Prostate gland (tissue), 2 donors: Measurements from ENCODE around the gene C16orf96. TPM values are rescaled to one million over a fixed set of nuclear protein-coding genes. Genes with fewer than 3 reads are reported as not detected.
A peak's percentile ranks its signal among the peaks of the same experiment; 100 is the strongest.

Source experiments
- DNase-seq: peaks from one replicate; pipeline ENCODE4 v3.0.0-alpha.2; 2019; ENCODE audit warnings: low spot score
- H3K27ac ChIP-seq, 2 donors: fragments of 200-600 bp; sonication (generic); 2 replicates each; pipeline ENCODE4 v1.5.1; 2017 to 2019
- H3K27me3 ChIP-seq: fragments of 200-600 bp; sonication (generic); replicated peaks from 2 replicates; pipeline ENCODE4 v1.5.1; 2019; ENCODE audit not compliant: insufficient read depth
- H3K36me3 ChIP-seq, 2 donors: fragments of 200-600 bp; sonication (generic); 1 replicate in 1 of 2; 2 replicates in 1 of 2; pipeline versions ENCODE4 v1.5.1 to v1.8.1; 2017 to 2019
- H3K4me1 ChIP-seq: fragments of 200-600 bp; sonication (generic); replicated peaks from 2 replicates; pipeline ENCODE4 v1.5.1; 2019
- H3K4me3 ChIP-seq, 2 donors: fragments of 200-600 bp; sonication (generic); 2 replicates each; pipeline ENCODE4 v1.5.1; 2017 to 2019
- H3K9me3 ChIP-seq: fragments of 200-600 bp; sonication (generic); 2 replicates; pipeline ENCODE4 v1.5.1; 2017
- POLR2A ChIP-seq: fragments of 450-650 bp; IDR thresholded peaks from one replicate; pipeline ENCODE4 v1.6.1; 2016; ENCODE audit warnings: antibody characterized with exemption, mild to moderate bottlenecking
- POLR2AphosphoS5 ChIP-seq: sonication (generic); formaldehyde crosslinking; IDR thresholded peaks from one replicate; pipeline ENCODE4 v1.6.1; 2017; ENCODE audit warnings: antibody characterized with exemption
- WGBS: methylation state at CpG from one replicate; pipeline ENCODE4 v1.1.5; 2018; 5-methylcytosine and 5-hydroxymethylcytosine counted together
- intact Hi-C: fragments of 100-400 bp; cut with DNase I; formaldehyde crosslinking; loops from one replicate; pipeline ENCODE4 v1.14.2; 2022
- total RNA-seq, 2 donors: library from RNA; depleted of rRNA; stranded (reverse); fragments of >200 nt; gene quantifications; one replicate each; pipeline ENCODE4 v1.1.0, GENCODE V29; 2016
- TF ChIP-seq, protein P1 (sequence below), 4 experiments: fragments of 200-600 bp in 2 of 4; fragments of 450-650 bp in 2 of 4; sonication (generic) in 2 of 4; IDR thresholded peaks; 1 replicate in 3 of 4; 2 replicates in 1 of 4; pipeline ENCODE4 v1.5.1; 2016 to 2019; ENCODE audit warnings: antibody characterized with exemption in 4 of 4, mild to moderate bottlenecking in 2 of 4, moderate library complexity in 2 of 4

Gene C16orf96
- total RNA-seq, 2 donors from 2014 or later, result 0.27 to 3.8 TPM

- Histone ChIP-seq H3K27ac (no peak overlapping the region), H3K9me3 (no peaks in the 10 kb centered on the region), H3K4me3 (no peak overlapping the region), H3K27me3 (no peaks in the 10 kb centered on the region), H3K36me3 (no peaks in the 10 kb centered on the region), H3K4me1 (no peaks in the 10 kb centered on the region)
- WGBS, result 90% methylated on average over 12 of the region's 12 CpGs
- intact Hi-C loops, result no loop called here
- DNase-seq, result no peak
- TF ChIP-seq POLR2AphosphoS5 (no peak), POLR2A (no peak)
- TF ChIP-seq, protein P1, sequence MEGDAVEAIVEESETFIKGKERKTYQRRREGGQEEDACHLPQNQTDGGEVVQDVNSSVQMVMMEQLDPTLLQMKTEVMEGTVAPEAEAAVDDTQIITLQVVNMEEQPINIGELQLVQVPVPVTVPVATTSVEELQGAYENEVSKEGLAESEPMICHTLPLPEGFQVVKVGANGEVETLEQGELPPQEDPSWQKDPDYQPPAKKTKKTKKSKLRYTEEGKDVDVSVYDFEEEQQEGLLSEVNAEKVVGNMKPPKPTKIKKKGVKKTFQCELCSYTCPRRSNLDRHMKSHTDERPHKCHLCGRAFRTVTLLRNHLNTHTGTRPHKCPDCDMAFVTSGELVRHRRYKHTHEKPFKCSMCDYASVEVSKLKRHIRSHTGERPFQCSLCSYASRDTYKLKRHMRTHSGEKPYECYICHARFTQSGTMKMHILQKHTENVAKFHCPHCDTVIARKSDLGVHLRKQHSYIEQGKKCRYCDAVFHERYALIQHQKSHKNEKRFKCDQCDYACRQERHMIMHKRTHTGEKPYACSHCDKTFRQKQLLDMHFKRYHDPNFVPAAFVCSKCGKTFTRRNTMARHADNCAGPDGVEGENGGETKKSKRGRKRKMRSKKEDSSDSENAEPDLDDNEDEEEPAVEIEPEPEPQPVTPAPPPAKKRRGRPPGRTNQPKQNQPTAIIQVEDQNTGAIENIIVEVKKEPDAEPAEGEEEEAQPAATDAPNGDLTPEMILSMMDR (IDR thresholded peaks at IDR 0.05), result no peak
These were observed 78.6 kb downstream of the C16orf96 start for GRCh38 chr16:4634768-4635167.

DNA sequence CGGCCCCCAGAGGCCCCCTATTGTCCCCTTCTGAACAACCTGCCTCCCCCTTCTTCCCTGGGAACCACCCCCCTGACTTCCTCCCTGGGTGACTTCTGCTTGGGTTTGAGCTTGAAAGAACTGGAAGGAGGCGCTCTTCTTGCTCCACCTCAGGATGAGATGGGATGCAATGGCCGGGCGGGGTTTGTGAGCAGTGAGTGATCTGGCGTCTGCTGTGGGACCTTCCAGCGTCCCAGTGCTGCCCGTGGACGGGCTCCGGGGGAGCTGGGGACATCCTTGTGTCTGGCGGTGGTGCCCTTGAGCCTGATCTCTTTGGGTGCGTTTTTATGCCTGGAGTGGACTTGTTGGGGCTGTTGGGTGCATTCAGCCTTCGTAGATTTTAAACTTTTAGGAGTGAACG, 80.1 kb downstream of the C16orf96 start:
- H3K27ac ChIP-seq, result no peak overlapping the region
- no peak for DNase-seq
- no peak overlapping the region for H3K4me3 ChIP-seq
- H3K27me3 ChIP-seq, result no peaks in the 10 kb centered on the region
- WGBS, result 89% methylated on average over 13 of the region's 13 CpGs
- intact Hi-C loops, result no loop called here
- no peak for TF ChIP-seq POLR2AphosphoS5
- TF ChIP-seq, protein P1 (IDR thresholded peaks at IDR 0.05), result no peak
- TF ChIP-seq POLR2A, result no peak
- no peaks in the 10 kb centered on the region for H3K4me1 ChIP-seq
- H3K36me3 ChIP-seq, result no peaks in the 10 kb centered on the region
- no peaks in the 10 kb centered on the region for H3K9me3 ChIP-seq

DNA sequence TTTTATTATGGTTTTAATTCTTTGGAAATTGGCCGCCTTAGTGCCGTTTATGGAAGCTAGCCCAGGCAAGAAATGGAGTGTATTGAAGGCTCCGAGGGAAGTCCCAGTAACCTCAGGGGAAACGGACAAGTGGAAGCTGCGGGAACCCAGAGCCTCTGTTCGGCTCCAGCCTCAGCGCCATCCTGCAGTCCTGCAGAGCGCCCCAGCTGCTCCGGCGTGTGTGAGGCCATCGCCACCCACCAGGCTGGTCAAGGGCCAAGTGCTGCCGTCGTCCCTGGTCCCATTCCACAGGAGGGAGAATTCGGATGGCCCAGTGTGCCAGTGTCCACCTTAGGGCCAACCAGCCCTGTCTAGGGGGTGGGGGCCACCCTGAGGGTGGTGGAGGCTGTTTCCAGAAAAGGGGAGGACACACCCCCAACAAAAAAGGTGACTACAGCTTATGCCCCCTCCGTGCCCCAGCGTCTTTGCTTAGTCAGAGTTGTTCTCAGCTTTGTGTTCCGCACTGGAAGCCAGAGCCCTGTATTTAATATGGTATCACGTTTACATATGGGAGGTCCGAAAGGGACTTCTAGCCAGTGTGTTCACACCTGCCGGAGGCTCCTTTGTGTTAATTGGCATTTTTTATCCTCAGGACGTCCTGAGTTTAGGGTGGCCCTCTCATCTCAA, 81.5 kb downstream of the C16orf96 start:
- TF ChIP-seq POLR2AphosphoS5 (no peak), POLR2A (no peak)
- TF ChIP-seq, protein P1 (IDR thresholded peaks at IDR 0.05), result no peak
- DNase-seq, result no peak
- Histone ChIP-seq H3K36me3 (no peaks in the 10 kb centered on the region), H3K9me3 (no peaks in the 10 kb centered on the region), H3K4me3 (no peak overlapping the region), H3K4me1 (no peaks in the 10 kb centered on the region), H3K27ac (peak overlapping the region in 1 of 2 donors; percentile 12), H3K27me3 (no peaks in the 10 kb centered on the region)
- WGBS, result 30% methylated on average over 21 of the region's 21 CpGs
- intact Hi-C loops, result no loop called here

- H3K27me3 ChIP-seq, result no peaks in the 10 kb centered on the region
- H3K27ac ChIP-seq, result no peak overlapping the region
- no peak overlapping the region for H3K4me3 ChIP-seq
- WGBS, result 78% methylated on average over 27 of the region's 27 CpGs
- intact Hi-C loops, result no loop called here
- no peaks in the 10 kb centered on the region for H3K9me3 ChIP-seq
- DNase-seq, result no peak
- H3K4me1 ChIP-seq, result no peaks in the 10 kb centered on the region
- TF ChIP-seq POLR2AphosphoS5 (no peak), POLR2A (no peak)
- TF ChIP-seq, protein P1 (IDR thresholded peaks at IDR 0.05), result no peak
- no peaks in the 10 kb centered on the region for H3K36me3 ChIP-seq
These were observed 83.9 kb downstream of the C16orf96 start for GRCh38 chr16:4639899-4640509.
